SU-DHL-6 (cell line): Measurements from ENCODE around the gene ACOT8.

Experiments used
- H2AFZ ChIP-seq: fragments of 200-600 bp; sonication (generic); 2 replicates; pipeline ENCODE4 v1.6.1; 2014; ENCODE audit warnings: low read depth, mild to moderate bottlenecking, moderate library complexity, mixed read lengths, antibody characterized with exemption, low read length; ENCODE audit not compliant: severe bottlenecking
- H3F3A ChIP-seq: fragments of 200-600 bp; shearing (Covaris generic); 2 replicates; pipeline ENCODE4 v1.6.0; 2016; ENCODE audit warnings: antibody characterized with exemption, mild to moderate bottlenecking; ENCODE audit not compliant: insufficient read depth
- H3K27ac ChIP-seq: fragments of 200-600 bp; sonication (generic); 2 replicates; pipeline ENCODE4 v1.5.1; 2016; ENCODE audit warnings: low read depth, mild to moderate bottlenecking, low read length, moderate library complexity, mixed read lengths
- H3K27me3 ChIP-seq: fragments of 200-600 bp; sonication (generic), shearing (Covaris generic); 2 replicates; pipeline ENCODE4 v1.6.0; 2014; ENCODE audit warnings: mild to moderate bottlenecking, low read length
- H3K36me3 ChIP-seq: fragments of 200-600 bp; sonication (generic); 2 replicates; pipeline ENCODE4 v1.6.1; 2014; ENCODE audit warnings: mild to moderate bottlenecking, low read length, mixed read lengths
- H3K4me2 ChIP-seq: fragments of 300-600, 200-600 bp; shearing (Covaris generic), sonication (generic); 2 replicates; pipeline ENCODE4 v1.6.0; 2014; ENCODE audit warnings: low read length, low read depth, mild to moderate bottlenecking; ENCODE audit not compliant: poor library complexity, severe bottlenecking
- H3K4me3 ChIP-seq: fragments of 200-600 bp; sonication (generic); 2 replicates; pipeline ENCODE4 v1.5.1; 2014; ENCODE audit warnings: antibody characterized with exemption, low read length, mild to moderate bottlenecking, mixed read lengths; ENCODE audit not compliant: insufficient read depth, poor library complexity, severe bottlenecking
- H3K79me2 ChIP-seq: fragments of 200-600 bp; sonication (generic); 2 replicates; pipeline ENCODE4 v1.6.1; 2014; ENCODE audit warnings: mild to moderate bottlenecking, low read length, moderate library complexity; ENCODE audit not compliant: insufficient read depth
- H3K9ac ChIP-seq: fragments of 200-600 bp; sonication (generic); 2 replicates; pipeline ENCODE4 v1.7.0; 2014; ENCODE audit warnings: mild to moderate bottlenecking, low read length
- H3K9me2 ChIP-seq: fragments of 200-600 bp; sonication (generic); replicated peaks from 2 replicates; pipeline ENCODE4 v1.6.1; 2014; ENCODE audit warnings: low read length; ENCODE audit not compliant: insufficient read depth
- H3K9me3 ChIP-seq: fragments of 200-600 bp; sonication (generic); 2 replicates; pipeline ENCODE4 v1.6.1; 2014; ENCODE audit warnings: low read length, mixed read lengths; ENCODE audit not compliant: insufficient read depth
- H4K20me1 ChIP-seq: fragments of 200-600 bp; sonication (generic); 2 replicates; pipeline ENCODE4 v1.6.1; 2014; ENCODE audit warnings: low read depth, mild to moderate bottlenecking, antibody characterized with exemption, low read length, moderate library complexity, mixed read lengths
- CTCF ChIP-seq: fragments of 200-600 bp; sonication (generic); IDR thresholded peaks from one replicate; pipeline ENCODE4 v1.5.1; 2017; ENCODE audit warnings: antibody characterized with exemption, mild to moderate bottlenecking, low read length, moderate library complexity; ENCODE audit not compliant: insufficient read depth, poor library complexity, severe bottlenecking
- EZH2phosphoT487 ChIP-seq: fragments of 200-600 bp; sonication (generic), shearing (Covaris generic); conservative IDR thresholded peaks from 2 replicates; pipeline ENCODE4 v1.6.1; 2018; ENCODE audit warnings: mild to moderate bottlenecking, antibody characterized with exemption, low read length, moderate library complexity, mixed read lengths

ACOT8 gene

GRCh38 chr20:45848969-45849582, 8.1 kb downstream of the ACOT8 start:
- H3K9me2 ChIP-seq: no peaks in the 10 kb centered on the region
- H3K27me3 ChIP-seq: no peaks in the 10 kb centered on the region
- no peaks in the 10 kb centered on the region for H3K79me2 ChIP-seq
- H3K9ac ChIP-seq: no peak overlapping the region
- no peaks in the 10 kb centered on the region for H4K20me1 ChIP-seq
- H2AFZ ChIP-seq: no peak overlapping the region
- no peaks in the 10 kb centered on the region for H3K9me3 ChIP-seq
- no peaks in the 10 kb centered on the region for H3F3A ChIP-seq
- H3K36me3 ChIP-seq: no peaks in the 10 kb centered on the region
- no peak overlapping the region for H3K4me3 ChIP-seq
- no peak overlapping the region for H3K4me2 ChIP-seq
- TF ChIP-seq CTCF (no peak), EZH2phosphoT487 (no peak)
- no peak overlapping the region for H3K27ac ChIP-seq

GRCh38 chr20:45848421-45848820, 8.8 kb downstream of the ACOT8 start:
- TF ChIP-seq CTCF (no peak), EZH2phosphoT487 (no peak)
- H3K9me3 ChIP-seq: no peaks in the 10 kb centered on the region
- H3K36me3 ChIP-seq: no peaks in the 10 kb centered on the region
- no peaks in the 10 kb centered on the region for H3K27me3 ChIP-seq
- H3K4me3 ChIP-seq: no peak overlapping the region
- H3K9ac ChIP-seq: no peak overlapping the region
- no peaks in the 10 kb centered on the region for H3F3A ChIP-seq
- H2AFZ ChIP-seq: no peak overlapping the region
- H3K4me2 ChIP-seq: no peak overlapping the region
- H3K9me2 ChIP-seq: no peaks in the 10 kb centered on the region
- no peaks in the 10 kb centered on the region for H3K79me2 ChIP-seq
- H3K27ac ChIP-seq: no peak overlapping the region
- H4K20me1 ChIP-seq: no peaks in the 10 kb centered on the region

- no peaks in the 10 kb centered on the region for H4K20me1 ChIP-seq
- no peaks in the 10 kb centered on the region for H3F3A ChIP-seq
- H3K9me3 ChIP-seq: no peaks in the 10 kb centered on the region
- no peak overlapping the region for H3K4me3 ChIP-seq
- no peaks in the 10 kb centered on the region for H3K36me3 ChIP-seq
- H3K27ac ChIP-seq: no peak overlapping the region
- no peak overlapping the region for H2AFZ ChIP-seq
- H3K9me2 ChIP-seq: no peaks in the 10 kb centered on the region
- H3K79me2 ChIP-seq: no peaks in the 10 kb centered on the region
- no peaks in the 10 kb centered on the region for H3K27me3 ChIP-seq
- no peak for TF ChIP-seq EZH2phosphoT487
- no peak for TF ChIP-seq CTCF
- no peak overlapping the region for H3K4me2 ChIP-seq
- H3K9ac ChIP-seq: no peak overlapping the region
Observed at GRCh38 chr20:45845452-45845851, 11.7 kb downstream of the ACOT8 start.
